Prostate gland (tissue), 2 donors: ENCODE results near the gene INSIG1. TPM values are rescaled to one million over a fixed set of nuclear protein-coding genes. Genes with fewer than 3 reads are reported as not detected.

Source experiments
- DNase-seq: peaks from one replicate; pipeline ENCODE4 v3.0.0-alpha.2; 2019; ENCODE audit warnings: low spot score
- H3K27ac ChIP-seq, 2 donors: fragments of 200-600 bp; sonication (generic); 2 replicates each; pipeline ENCODE4 v1.5.1; 2017 to 2019
- H3K27me3 ChIP-seq: fragments of 200-600 bp; sonication (generic); replicated peaks from 2 replicates; pipeline ENCODE4 v1.5.1; 2019; ENCODE audit not compliant: insufficient read depth
- H3K36me3 ChIP-seq, 2 donors: fragments of 200-600 bp; sonication (generic); 1 replicate in 1 of 2; 2 replicates in 1 of 2; pipeline versions ENCODE4 v1.5.1 to v1.8.1; 2017 to 2019
- H3K4me1 ChIP-seq: fragments of 200-600 bp; sonication (generic); replicated peaks from 2 replicates; pipeline ENCODE4 v1.5.1; 2019
- H3K4me3 ChIP-seq, 2 donors: fragments of 200-600 bp; sonication (generic); 2 replicates each; pipeline ENCODE4 v1.5.1; 2017 to 2019
- H3K9me3 ChIP-seq: fragments of 200-600 bp; sonication (generic); 2 replicates; pipeline ENCODE4 v1.5.1; 2017
- POLR2A ChIP-seq: fragments of 450-650 bp; IDR thresholded peaks from one replicate; pipeline ENCODE4 v1.6.1; 2016; ENCODE audit warnings: antibody characterized with exemption, mild to moderate bottlenecking
- POLR2AphosphoS5 ChIP-seq: sonication (generic); formaldehyde crosslinking; IDR thresholded peaks from one replicate; pipeline ENCODE4 v1.6.1; 2017; ENCODE audit warnings: antibody characterized with exemption
- WGBS: methylation state at CpG from one replicate; pipeline ENCODE4 v1.1.5; 2018; 5-methylcytosine and 5-hydroxymethylcytosine counted together
- intact Hi-C: fragments of 100-400 bp; cut with DNase I; formaldehyde crosslinking; loops from one replicate; pipeline ENCODE4 v1.14.2; 2022
- total RNA-seq, 2 donors: library from RNA; depleted of rRNA; stranded (reverse); fragments of >200 nt; gene quantifications; one replicate each; pipeline ENCODE4 v1.1.0, GENCODE V29; 2016
- TF ChIP-seq, protein P1 (sequence below), 4 experiments: fragments of 200-600 bp in 2 of 4; fragments of 450-650 bp in 2 of 4; sonication (generic) in 2 of 4; IDR thresholded peaks; 1 replicate in 3 of 4; 2 replicates in 1 of 4; pipeline ENCODE4 v1.5.1; 2016 to 2019; ENCODE audit warnings: antibody characterized with exemption in 4 of 4, mild to moderate bottlenecking in 2 of 4, moderate library complexity in 2 of 4

Gene INSIG1
- total RNA-seq, 2 donors from 2014 or later: 60.5 to 112 TPM

DNA sequence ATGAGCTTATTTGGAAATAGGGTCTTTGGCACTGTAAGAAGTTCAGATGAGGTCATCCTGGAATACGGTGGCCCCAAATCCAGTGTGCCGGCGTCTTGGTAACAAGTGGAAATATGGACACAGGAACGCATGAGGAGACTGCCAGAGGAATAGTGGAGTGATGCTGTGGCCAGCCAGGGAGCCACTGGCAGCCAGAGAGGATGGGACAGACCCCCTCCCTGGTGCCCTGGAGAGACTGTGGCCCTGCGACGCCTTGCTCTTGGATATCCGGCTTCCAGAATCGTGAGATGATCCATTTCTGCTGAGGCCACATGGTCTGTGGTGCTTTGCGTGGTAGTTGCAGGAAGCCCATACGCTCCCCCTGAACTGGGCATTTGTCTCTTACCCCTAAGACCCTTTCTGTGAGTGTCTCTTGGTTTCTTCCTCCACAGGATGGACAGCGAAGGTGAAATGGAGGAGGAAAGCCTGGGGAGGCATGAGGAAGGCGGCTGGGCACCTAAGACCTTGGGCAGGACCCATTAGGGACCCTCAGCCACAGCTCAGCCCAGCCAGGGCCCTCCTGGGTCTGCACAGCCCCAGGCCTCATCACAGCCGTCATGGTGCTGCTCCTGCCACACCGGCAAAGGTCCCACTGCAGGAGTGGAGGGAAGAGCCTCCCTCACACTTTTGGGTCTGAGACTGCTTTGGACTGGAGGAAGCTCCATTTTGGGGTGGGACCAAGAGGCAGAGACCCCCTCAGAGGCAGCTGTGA is 53.6 kb downstream of the INSIG1 start:
- Histone ChIP-seq H3K9me3 (no peaks in the 10 kb centered on the region), H3K27ac (no peak overlapping the region), H3K27me3 (peaks cover 16% of the 10 kb centered on the region), H3K4me3 (no peak overlapping the region), H3K36me3 (no peaks in the 10 kb centered on the region), H3K4me1 (no peaks in the 10 kb centered on the region)
- TF ChIP-seq POLR2AphosphoS5 (no peak), POLR2A (no peak)
- TF ChIP-seq, protein P1, sequence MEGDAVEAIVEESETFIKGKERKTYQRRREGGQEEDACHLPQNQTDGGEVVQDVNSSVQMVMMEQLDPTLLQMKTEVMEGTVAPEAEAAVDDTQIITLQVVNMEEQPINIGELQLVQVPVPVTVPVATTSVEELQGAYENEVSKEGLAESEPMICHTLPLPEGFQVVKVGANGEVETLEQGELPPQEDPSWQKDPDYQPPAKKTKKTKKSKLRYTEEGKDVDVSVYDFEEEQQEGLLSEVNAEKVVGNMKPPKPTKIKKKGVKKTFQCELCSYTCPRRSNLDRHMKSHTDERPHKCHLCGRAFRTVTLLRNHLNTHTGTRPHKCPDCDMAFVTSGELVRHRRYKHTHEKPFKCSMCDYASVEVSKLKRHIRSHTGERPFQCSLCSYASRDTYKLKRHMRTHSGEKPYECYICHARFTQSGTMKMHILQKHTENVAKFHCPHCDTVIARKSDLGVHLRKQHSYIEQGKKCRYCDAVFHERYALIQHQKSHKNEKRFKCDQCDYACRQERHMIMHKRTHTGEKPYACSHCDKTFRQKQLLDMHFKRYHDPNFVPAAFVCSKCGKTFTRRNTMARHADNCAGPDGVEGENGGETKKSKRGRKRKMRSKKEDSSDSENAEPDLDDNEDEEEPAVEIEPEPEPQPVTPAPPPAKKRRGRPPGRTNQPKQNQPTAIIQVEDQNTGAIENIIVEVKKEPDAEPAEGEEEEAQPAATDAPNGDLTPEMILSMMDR (IDR thresholded peaks at IDR 0.05): no peak
- DNase-seq: no peak
- WGBS: 85% methylated on average over 14 of the region's 14 CpGs
- intact Hi-C loops: no loop called here

DNA sequence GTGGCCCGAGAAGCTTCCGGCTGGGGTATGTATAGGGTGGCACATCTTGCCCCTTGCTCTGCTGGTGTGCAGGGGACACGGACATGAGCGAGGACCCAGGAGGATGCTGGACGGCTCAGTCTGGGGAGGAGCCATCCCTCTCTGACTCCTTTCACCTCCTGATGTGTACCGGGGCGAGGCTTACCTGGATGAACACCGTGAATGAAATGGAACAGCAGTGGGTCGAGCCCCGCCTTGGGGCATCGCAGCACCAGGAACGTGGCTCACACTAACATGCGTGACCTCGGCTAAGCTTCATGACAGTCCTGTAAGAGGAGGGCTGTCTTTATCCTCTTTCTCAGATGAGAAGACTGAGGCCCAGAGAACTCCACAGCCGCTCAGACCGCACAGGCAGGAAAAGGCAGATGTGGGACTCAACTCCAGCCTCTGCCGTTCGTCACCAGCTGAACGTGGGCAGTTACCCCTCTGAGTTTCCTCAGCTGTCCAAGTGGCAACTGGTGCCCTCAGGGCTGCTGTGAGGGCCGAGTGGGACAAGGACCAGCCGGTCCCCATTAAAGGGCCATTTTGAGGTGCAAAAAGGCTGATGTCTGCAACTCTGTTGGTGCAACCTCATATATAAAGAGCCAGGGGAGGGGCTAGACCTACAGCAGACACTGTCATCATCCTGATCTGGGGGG is 54.5 kb downstream of the INSIG1 start:
- Histone ChIP-seq H3K4me1 (no peaks in the 10 kb centered on the region), H3K4me3 (no peak overlapping the region), H3K36me3 (no peaks in the 10 kb centered on the region), H3K27ac (no peak overlapping the region), H3K27me3 (peaks cover 16% of the 10 kb centered on the region), H3K9me3 (no peaks in the 10 kb centered on the region)
- TF ChIP-seq POLR2AphosphoS5 (no peak), POLR2A (no peak)
- TF ChIP-seq, protein P1 (IDR thresholded peaks at IDR 0.05): no peak
- DNase-seq: no peak
- 77% methylated on average over 21 of the region's 21 CpGs for WGBS
- intact Hi-C loops: no loop called here

DNA sequence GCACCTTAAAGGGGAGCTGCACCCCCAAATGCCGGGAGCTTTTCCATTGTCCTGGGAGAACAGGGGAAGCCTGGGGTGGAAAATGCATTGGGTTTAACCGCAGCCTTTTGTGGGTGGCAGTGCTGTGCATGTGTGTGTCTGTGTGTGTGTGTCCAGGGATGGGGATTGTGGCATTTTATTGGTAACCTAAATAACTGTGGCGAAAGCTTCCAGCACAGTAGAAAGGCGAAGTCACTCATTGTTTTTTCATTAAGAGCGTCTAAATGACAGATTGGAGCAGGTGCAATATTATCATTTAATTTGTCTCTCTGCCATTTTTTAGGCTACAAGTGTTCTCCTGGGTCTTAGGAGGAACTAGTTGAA is 55.1 kb downstream of the INSIG1 start:
- Histone ChIP-seq H3K4me3 (no peak overlapping the region), H3K9me3 (no peaks in the 10 kb centered on the region), H3K36me3 (no peaks in the 10 kb centered on the region), H3K27ac (no peak overlapping the region), H3K27me3 (peaks cover 16% of the 10 kb centered on the region), H3K4me1 (no peaks in the 10 kb centered on the region)
- TF ChIP-seq, protein P1 (IDR thresholded peaks at IDR 0.05): no peak
- TF ChIP-seq POLR2A (no peak), POLR2AphosphoS5 (no peak)
- intact Hi-C loops: no loop called here
- no peak for DNase-seq
- WGBS: 77% methylated on average over 5 of the region's 5 CpGs

DNA sequence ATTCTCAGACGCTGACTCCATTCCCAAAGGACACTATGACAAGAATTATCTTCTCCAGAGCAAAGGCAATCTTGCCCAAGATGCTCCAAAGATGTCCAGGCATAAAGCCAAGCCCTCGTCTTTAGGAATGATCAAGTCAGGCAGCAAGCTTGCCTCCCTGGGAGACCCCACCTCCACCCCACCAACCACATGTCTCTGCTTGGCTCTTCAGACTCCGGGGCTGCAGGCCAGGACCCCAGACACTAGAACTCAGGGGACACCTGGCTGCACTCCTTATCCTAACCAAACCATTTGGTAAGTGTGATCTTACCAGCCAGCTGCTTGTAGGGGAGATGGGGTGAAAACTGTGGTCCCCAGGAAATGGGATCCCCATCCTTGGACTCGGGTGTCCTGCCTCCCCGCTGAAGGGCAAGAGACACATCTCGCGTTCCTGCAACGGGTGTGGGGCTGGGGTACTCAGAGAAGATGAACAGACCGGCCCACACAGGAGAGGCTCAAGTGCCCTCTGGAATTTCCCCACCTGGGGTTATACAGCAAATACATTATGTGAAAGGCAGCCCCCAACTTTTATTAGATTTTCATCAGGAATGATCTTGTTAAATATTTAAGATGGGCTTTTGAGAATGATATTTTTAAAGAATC is 55.7 kb downstream of the INSIG1 start:
- H3K4me3 ChIP-seq: no peak overlapping the region
- H3K9me3 ChIP-seq: no peaks in the 10 kb centered on the region
- peaks cover 16% of the 10 kb centered on the region for H3K27me3 ChIP-seq
- WGBS: 39% methylated on average over 9 of the region's 9 CpGs
- intact Hi-C loops: no loop called here
- no peak for DNase-seq
- H3K36me3 ChIP-seq: no peaks in the 10 kb centered on the region
- no peak overlapping the region for H3K27ac ChIP-seq
- no peak for TF ChIP-seq POLR2AphosphoS5
- no peak for TF ChIP-seq POLR2A
- TF ChIP-seq, protein P1 (IDR thresholded peaks at IDR 0.05): no peak
- H3K4me1 ChIP-seq: no peaks in the 10 kb centered on the region
